Astrocyte (in vitro differentiated cells and primary cell): ENCODE data around the gene PPP2R3A. TPM values are rescaled to one million over a fixed set of nuclear protein-coding genes. Genes with fewer than 3 reads are reported as not detected.
A peak's percentile ranks its signal among the peaks of the same experiment; 100 is the strongest.

ENCODE experiments used
- DNase-seq: peaks from one replicate; pipeline ENCODE4 v3.0.0-alpha.2; 2010; ENCODE audit warnings: low read depth
- FAIRE-seq: peaks from 2 replicates; lab custom pipeline; 2011; peaks lifted over from hg19 to GRCh38; lab: Jason Lieb, UNC
- H2AFZ ChIP-seq: 2 replicates; pipeline ENCODE4 v1.6.0; 2012; ENCODE audit warnings: low read depth, low read length, inconsistent platforms
- H3K27ac ChIP-seq: 2 replicates; pipeline ENCODE4 v1.5.1; 2011; ENCODE audit warnings: low read depth, low read length, inconsistent platforms
- H3K27me3 ChIP-seq: 2 replicates; pipeline ENCODE4 v1.6.0; 2011; ENCODE audit warnings: low read length, inconsistent platforms; ENCODE audit not compliant: insufficient read depth
- H3K36me3 ChIP-seq: 2 replicates; pipeline ENCODE4 v1.5.1; 2011; ENCODE audit warnings: low read length, inconsistent platforms; ENCODE audit not compliant: insufficient read depth
- H3K4me1 ChIP-seq: 2 replicates; pipeline ENCODE4 v1.5.1; 2011; ENCODE audit warnings: low read length, inconsistent platforms; ENCODE audit not compliant: insufficient read depth
- H3K4me2 ChIP-seq: 2 replicates; pipeline ENCODE4 v1.6.0; 2012; ENCODE audit warnings: low read length, inconsistent platforms
- H3K4me3 ChIP-seq: 2 replicates; pipeline ENCODE4 v1.5.1; 2011; ENCODE audit warnings: low read depth, mild to moderate bottlenecking, low read length, inconsistent platforms; ENCODE audit not compliant: insufficient read depth
- H3K79me2 ChIP-seq: 2 replicates; pipeline ENCODE4 v1.6.0; 2012; ENCODE audit warnings: mild to moderate bottlenecking, low read length, inconsistent platforms; ENCODE audit not compliant: insufficient read depth
- H3K9ac ChIP-seq: 2 replicates; pipeline ENCODE4 v1.6.0; 2012; ENCODE audit warnings: mild to moderate bottlenecking, low read length, inconsistent platforms
- H3K9me3 ChIP-seq: 2 replicates; pipeline ENCODE4 v1.5.1; 2012; ENCODE audit warnings: low read depth, mild to moderate bottlenecking, low read length, inconsistent platforms; ENCODE audit not compliant: insufficient read depth
- H4K20me1 ChIP-seq: 2 replicates; pipeline ENCODE4 v1.6.0; 2012; ENCODE audit warnings: low read length, inconsistent platforms; ENCODE audit not compliant: insufficient read depth
- H3K27ac Mint-ChIP-seq: one replicate; pipeline ENCODE4 v1.8.0; 2021; ENCODE audit warnings: mild to moderate bottlenecking, mixed read lengths; ENCODE audit not compliant: unreplicated experiment
- H3K27me3 Mint-ChIP-seq: one replicate; pipeline ENCODE4 v1.8.0; 2021; ENCODE audit warnings: low read depth, mixed read lengths; ENCODE audit not compliant: unreplicated experiment
- H3K36me3 Mint-ChIP-seq: one replicate; pipeline ENCODE4 v1.8.0; 2021; ENCODE audit warnings: low read depth, mixed read lengths; ENCODE audit not compliant: unreplicated experiment
- H3K4me1 Mint-ChIP-seq: one replicate; pipeline ENCODE4 v1.8.0; 2021; ENCODE audit warnings: low read depth, mixed read lengths; ENCODE audit not compliant: unreplicated experiment
- H3K4me3 Mint-ChIP-seq: one replicate; pipeline ENCODE4 v1.8.0; 2021; ENCODE audit warnings: mild to moderate bottlenecking, moderate library complexity, mixed read lengths; ENCODE audit not compliant: unreplicated experiment
- H3K9me3 Mint-ChIP-seq: one replicate; pipeline ENCODE4 v1.8.0; 2021; ENCODE audit warnings: mild to moderate bottlenecking, mixed read lengths; ENCODE audit not compliant: unreplicated experiment
- EZH2 ChIP-seq: IDR thresholded peaks from 2 replicates; pipeline ENCODE4 v1.6.1; 2012; ENCODE audit warnings: mild to moderate bottlenecking, low read length, inconsistent platforms; ENCODE audit not compliant: insufficient read depth
- total RNA-seq: library from RNA; stranded (reverse); gene quantifications from 2 replicates; pipeline ENCODE4 v1.2.1, GENCODE V29; 2021
- TF ChIP-seq, protein P1 (sequence below): IDR thresholded peaks from 2 replicates; pipeline ENCODE4 v1.5.1; 2011; ENCODE audit warnings: low read depth, mild to moderate bottlenecking, inconsistent platforms, low read length, moderate library complexity; ENCODE audit not compliant: insufficient read depth

Gene PPP2R3A
- total RNA-seq, 1 donor from 2014 or later = 18.7 TPM

GRCh38 chr3:136146981-136147729 lies 181.6 kb downstream of the PPP2R3A start:
- no peak overlapping the region for H2AFZ ChIP-seq
- H3K36me3 ChIP-seq = peaks cover 20% of the 10 kb centered on the region
- no peak for TF ChIP-seq EZH2
- TF ChIP-seq, protein P1, sequence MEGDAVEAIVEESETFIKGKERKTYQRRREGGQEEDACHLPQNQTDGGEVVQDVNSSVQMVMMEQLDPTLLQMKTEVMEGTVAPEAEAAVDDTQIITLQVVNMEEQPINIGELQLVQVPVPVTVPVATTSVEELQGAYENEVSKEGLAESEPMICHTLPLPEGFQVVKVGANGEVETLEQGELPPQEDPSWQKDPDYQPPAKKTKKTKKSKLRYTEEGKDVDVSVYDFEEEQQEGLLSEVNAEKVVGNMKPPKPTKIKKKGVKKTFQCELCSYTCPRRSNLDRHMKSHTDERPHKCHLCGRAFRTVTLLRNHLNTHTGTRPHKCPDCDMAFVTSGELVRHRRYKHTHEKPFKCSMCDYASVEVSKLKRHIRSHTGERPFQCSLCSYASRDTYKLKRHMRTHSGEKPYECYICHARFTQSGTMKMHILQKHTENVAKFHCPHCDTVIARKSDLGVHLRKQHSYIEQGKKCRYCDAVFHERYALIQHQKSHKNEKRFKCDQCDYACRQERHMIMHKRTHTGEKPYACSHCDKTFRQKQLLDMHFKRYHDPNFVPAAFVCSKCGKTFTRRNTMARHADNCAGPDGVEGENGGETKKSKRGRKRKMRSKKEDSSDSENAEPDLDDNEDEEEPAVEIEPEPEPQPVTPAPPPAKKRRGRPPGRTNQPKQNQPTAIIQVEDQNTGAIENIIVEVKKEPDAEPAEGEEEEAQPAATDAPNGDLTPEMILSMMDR = no peak
- Mint-ChIP-seq H3K27me3 (no peaks in the 10 kb centered on the region), H3K4me3 (no peak overlapping the region), H3K36me3 (peaks cover 9% of the 10 kb centered on the region), H3K4me1 (peaks cover 34% of the 10 kb centered on the region), H3K27ac (no peak overlapping the region), H3K9me3 (no peaks in the 10 kb centered on the region)
- peaks cover 64% of the 10 kb centered on the region for H3K79me2 ChIP-seq
- no peak overlapping the region for H3K27ac ChIP-seq
- FAIRE-seq (no peak), DNase-seq (peak; percentile 20)
- no peaks in the 10 kb centered on the region for H3K27me3 ChIP-seq
- H4K20me1 ChIP-seq = peaks cover 46% of the 10 kb centered on the region
- H3K9me3 ChIP-seq = no peaks in the 10 kb centered on the region
- H3K4me2 ChIP-seq = no peak overlapping the region
- peaks cover 15% of the 10 kb centered on the region for H3K4me1 ChIP-seq
- no peak overlapping the region for H3K9ac ChIP-seq
- H3K4me3 ChIP-seq = no peak overlapping the region

GRCh38 chr3:136149667-136150066 lies 184.1 kb downstream of the PPP2R3A start:
- H3K9me3 Mint-ChIP-seq = no peaks in the 10 kb centered on the region
- Histone ChIP-seq H3K36me3 (peaks cover 24% of the 10 kb centered on the region), H2AFZ (no peak overlapping the region), H3K9me3 (no peaks in the 10 kb centered on the region), H3K4me2 (no peak overlapping the region), H3K27me3 (no peaks in the 10 kb centered on the region), H3K9ac (no peak overlapping the region), H3K4me1 (peaks cover 4% of the 10 kb centered on the region), H3K4me3 (no peak overlapping the region), H3K27ac (no peak overlapping the region), H3K79me2 (peaks cover 89% of the 10 kb centered on the region), H4K20me1 (peaks cover 70% of the 10 kb centered on the region)
- peaks cover 4% of the 10 kb centered on the region for H3K36me3 Mint-ChIP-seq
- TF ChIP-seq, protein P1 = no peak
- TF ChIP-seq EZH2 = no peak
- DNase-seq = peak; percentile 34
- FAIRE-seq = peak; percentile 50
- no peak overlapping the region for H3K4me3 Mint-ChIP-seq
- peak overlapping the region; percentile 5 for H3K27ac Mint-ChIP-seq
- H3K4me1 Mint-ChIP-seq = peaks cover 24% of the 10 kb centered on the region
- no peaks in the 10 kb centered on the region for H3K27me3 Mint-ChIP-seq

- H3K79me2 ChIP-seq = peaks cover 99% of the 10 kb centered on the region
- H3K36me3 ChIP-seq = peaks cover 16% of the 10 kb centered on the region
- H3K4me3 Mint-ChIP-seq = no peak overlapping the region
- H2AFZ ChIP-seq = no peak overlapping the region
- H3K27ac ChIP-seq = no peak overlapping the region
- no peaks in the 10 kb centered on the region for H3K36me3 Mint-ChIP-seq
- no peak overlapping the region for H3K27ac Mint-ChIP-seq
- no peaks in the 10 kb centered on the region for H3K9me3 Mint-ChIP-seq
- no peak overlapping the region for H3K9ac ChIP-seq
- H3K4me1 Mint-ChIP-seq = peaks cover 21% of the 10 kb centered on the region
- H3K4me3 ChIP-seq = no peak overlapping the region
- H3K27me3 ChIP-seq = no peaks in the 10 kb centered on the region
- TF ChIP-seq, protein P1 = no peak
- no peak for TF ChIP-seq EZH2
- H4K20me1 ChIP-seq = peaks cover 86% of the 10 kb centered on the region
- no peak overlapping the region for H3K4me2 ChIP-seq
- H3K9me3 ChIP-seq = no peaks in the 10 kb centered on the region
- peaks cover 4% of the 10 kb centered on the region for H3K4me1 ChIP-seq
- FAIRE-seq = no peak
- no peak for DNase-seq
- H3K27me3 Mint-ChIP-seq = no peaks in the 10 kb centered on the region
Measured at GRCh38 chr3:136151219-136151618, 185.7 kb downstream of the PPP2R3A start.
